NOMO-1 treated with DMSO at 0.1 percent for 48 hours (cell line): ENCODE results near the gene SLC37A4.
"Not testable (repeated sequence)": the region's sequence is repeated elsewhere in the genome, so short reads cannot be mapped to it uniquely, and the experiment has no call there.

Experiments used
- DNase-seq: peaks from one replicate; lab custom pipeline; 2025; ENCODE audit not compliant: unreplicated experiment; lab: John Stamatoyannopoulos, UW

The SLC37A4 gene

DNA sequence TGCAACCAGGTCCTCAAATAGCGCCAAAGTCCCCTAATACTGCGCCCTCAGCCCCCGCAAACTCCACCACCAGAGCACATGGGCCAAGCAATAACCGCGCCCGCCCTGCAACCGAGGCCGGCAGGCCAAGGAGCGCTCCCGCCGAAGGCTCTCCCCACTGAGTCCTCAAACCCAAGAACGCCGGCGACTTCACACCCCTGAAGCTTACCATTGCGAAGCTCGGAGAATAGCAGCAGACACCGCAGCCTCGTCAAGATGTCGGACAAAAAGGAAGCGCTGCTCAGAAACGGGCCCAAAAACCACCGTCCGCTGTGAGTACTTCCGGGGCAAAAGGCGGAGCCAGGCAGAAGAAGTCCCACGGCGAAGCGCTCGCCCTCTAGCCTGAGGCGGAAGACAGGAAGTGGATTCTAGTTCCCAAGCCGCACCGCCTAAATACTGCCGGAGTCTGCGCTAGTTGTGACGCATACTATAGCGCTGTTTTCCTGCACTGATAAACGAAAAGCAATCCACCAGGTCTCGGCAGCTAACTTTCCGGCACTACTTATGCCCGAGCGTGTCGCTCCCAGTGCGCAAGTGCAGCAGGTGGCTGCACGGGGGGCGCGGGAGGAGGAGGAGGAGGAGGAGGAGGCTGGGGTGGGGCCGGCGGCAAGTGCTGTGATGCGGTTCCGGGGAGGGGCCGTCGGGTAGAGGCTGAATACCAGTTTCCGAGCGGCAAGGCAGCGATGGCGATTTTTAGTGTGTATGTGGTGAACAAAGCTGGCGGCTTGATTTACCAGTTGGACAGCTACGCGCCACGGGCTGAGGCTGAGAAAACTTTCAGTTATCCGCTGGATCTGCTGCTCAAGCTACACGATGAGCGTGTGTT, 12.4 kb downstream of the SLC37A4 start, which contains the start of the genes RPS25 and TRAPPC4:
TSS of gene RPS25 (minus strand) at position 270 of the 865 bp plus-strand sequence. CDS start at position 211, 59 bp downstream.
TSS of gene TRAPPC4 (plus strand) at position 693 of the 865 bp plus-strand sequence. CDS start at position 723, 30 bp downstream.
- DNase-seq = peak; percentile 98

DNA sequence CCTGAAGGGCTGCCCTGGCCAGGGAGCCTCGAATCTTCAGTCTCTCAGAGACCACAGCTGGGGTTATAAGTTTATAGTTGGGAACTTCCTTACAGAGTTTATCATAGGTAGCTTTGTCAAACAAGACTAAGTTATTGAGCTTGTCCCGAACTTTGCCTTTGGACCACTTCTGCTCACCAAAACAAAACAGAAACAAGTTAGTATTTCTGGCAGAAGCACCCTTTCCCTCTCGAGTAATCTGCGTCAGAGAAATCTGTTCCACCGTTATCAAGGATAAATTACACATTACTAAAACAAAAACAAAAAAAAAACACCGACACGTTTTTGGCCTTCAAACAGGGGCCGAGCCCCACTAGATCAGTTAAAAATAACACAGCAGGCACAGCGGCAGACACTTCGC, 13.3 kb downstream of the SLC37A4 start:
- DNase-seq = not testable (repeated sequence)

DNA sequence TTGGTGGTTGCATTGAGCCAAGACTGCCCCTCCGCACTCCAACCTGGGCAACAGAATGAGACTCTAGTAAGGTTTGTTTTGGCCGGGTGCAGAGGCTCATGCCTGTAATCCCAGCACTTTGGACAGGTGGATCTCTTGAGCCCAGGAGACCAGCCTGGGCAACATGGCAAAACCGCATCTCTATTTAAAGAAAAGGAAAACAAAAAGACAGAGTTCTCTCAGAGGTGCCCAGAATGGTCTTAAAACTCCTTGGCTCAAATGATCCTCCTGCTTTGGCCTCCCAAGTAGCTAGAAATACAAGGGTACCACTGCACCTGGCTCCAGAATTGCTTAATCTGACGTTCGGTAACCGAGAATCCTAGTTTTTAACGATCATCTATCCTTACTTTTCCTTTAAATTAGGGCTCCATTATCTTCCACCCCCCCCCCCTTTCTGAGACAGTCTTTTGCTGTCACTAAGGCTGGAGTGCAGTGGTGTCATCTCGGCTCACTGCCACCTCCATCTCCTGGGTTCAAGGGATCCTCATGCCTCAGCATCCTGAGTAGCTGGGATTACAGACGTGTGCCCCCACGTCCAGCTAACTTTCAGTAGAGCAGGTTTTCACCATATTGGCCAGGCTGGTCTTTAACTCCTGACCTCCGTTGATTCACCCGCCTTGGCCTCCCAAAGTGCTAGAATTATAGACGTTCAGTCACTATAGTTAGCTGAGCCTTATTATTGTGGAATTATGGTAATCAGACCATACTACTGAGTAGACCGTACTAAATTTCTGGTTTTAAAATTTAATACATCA, 14.3 kb downstream of the SLC37A4 start:
- DNase-seq = no peak

DNA sequence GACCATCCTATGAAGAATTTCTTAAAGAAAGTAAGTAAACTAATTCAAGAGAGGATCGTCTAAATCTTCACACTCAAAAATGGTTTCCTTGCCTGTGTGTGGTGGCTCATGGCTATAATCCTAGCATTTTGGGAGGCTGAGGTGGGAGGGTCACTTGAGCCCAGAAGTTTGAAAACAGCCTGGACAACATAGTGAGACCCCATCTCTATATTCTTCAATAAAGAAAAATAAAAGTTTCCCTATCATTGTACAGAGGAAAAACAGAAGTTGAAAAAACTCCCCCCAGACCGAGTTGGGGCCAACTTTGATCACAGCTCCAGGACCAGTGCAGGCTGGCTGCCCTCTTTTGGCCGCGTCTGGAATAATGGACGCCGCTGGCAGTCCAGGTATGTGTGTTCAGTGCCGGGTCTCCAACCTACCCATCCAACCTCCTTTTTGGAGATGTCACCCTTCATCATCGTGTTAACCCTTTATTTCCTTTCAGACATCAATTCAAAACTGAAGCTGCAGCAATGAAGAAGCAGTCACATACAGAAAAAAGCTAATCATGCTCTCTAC, 15.5 kb downstream of the SLC37A4 start:
- DNase-seq = no peak

DNA sequence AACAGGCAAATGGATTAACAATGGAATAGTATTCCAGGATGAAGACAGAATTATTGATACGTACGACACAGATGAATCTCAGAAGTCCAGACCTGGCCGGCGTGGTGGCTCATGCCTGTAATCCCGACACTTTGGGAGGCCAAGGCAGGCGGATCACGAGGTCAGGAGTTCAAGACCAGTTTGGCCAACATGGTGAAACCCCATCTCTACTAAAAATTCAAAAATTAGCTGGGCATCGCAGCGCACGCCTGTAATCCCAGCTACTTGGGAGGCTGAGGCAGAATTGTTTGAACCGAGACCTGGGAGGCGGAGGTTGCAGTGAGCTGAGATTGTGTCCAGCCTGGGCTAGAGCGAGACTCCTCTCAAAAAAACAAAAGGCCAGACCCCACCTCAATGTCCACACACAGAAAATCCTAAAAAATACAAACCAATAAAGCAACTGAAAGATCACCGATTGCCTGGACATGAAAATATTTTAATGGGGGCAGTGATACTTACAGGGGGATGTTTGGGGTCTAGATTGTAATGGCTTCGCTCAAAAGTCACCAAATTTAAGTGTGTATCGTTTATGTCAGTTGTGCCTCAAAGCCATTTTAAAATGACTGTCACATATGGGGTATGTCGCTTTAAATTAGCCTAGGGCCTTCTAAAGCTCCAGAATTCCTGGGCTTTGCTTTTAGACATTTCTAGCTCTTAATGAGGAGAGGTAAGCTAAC, 16.3 kb downstream of the SLC37A4 start:
- no peak for DNase-seq

DNA sequence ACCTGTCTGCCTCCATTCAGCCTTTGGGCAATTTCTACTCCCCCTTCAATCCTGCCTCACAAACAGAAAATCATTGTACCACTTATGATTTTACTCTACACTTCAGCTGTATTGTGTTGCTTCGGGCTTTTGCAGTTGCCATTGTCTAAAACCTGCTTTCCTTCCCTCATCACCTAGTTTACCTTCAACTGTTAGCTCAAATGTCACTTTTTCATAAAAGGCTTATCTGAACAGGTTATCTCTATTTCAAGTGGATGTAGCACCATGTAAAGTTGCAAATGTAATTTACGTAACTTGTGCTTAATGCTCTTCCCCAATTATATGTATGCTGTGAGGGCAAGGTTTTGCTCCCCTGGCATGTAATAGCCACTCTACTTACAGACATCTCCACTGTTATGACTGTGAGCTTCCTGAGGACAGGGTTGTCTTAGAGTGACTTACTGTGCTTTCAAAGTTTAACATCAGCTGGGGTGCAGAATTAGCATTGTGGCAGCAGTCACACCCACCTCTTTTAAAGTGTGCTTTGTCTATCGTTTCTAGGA, 18.0 kb downstream of the SLC37A4 start:
- DNase-seq = no peak

DNA sequence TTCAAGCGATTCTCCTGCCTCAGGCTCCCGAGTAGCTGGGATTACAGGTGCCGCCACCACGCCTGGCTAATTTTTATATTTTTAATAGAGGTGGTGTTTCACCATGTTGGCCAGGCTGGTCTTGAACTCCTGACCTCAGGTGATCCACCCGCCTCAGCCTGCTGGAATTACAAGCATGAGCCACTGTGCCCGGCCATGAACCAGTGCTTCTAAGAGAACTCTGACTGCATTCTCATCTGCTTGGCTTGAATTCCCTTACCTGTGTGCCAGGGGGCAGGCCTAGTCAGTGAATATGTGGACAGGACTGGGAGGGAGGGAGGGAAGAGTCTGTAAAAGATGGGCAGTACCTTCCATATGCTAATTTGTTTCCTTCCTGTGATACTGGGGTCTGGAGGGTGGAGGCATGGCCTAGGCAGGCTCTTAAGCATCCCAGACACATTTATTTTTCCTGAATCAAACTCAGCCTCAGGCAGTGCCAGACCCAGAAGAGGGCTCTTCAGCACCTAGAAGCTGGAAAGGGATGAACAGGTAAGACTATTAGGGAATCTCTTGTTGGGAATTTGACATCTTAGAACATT, 19.1 kb downstream of the SLC37A4 start:
- no peak for DNase-seq

DNA sequence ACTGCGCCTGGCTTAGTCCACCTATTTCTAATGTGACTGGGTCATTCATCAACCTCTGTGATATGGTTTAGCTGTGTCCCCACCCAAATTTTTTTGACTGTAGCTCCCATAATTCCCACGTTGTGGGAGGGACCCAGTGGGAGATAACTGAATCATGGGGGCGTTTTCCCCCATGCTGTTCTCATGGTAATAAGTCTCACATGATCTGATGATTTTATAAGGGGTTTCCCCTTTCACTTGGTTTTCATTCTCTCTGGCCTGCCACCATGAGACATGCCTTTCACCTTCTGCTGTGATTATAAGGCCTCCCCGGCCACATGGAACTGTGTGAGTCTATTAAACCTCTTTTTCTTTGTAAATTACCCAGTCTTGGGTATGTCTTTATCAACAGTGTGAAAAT, 24.0 kb downstream of the SLC37A4 start:
- no peak for DNase-seq

DNA sequence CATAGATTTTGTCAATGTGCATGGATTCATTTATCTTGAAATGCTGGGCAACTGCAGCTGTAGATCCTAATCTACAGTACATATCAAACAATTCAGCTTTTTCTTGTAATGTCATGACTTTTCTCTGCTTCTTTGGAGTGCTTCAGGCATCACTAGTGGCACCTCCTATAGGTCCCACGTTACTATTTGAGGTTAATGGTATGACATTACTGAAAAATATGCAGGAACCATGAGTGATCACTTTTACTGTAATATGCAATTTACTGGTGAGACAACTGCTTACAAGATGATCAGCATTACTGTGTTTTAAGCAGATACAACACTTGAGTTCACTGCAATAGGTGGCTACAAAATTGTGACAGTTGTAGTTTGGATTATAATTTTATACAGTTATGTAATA, 29.8 kb downstream of the SLC37A4 start:
- DNase-seq = no peak

DNA sequence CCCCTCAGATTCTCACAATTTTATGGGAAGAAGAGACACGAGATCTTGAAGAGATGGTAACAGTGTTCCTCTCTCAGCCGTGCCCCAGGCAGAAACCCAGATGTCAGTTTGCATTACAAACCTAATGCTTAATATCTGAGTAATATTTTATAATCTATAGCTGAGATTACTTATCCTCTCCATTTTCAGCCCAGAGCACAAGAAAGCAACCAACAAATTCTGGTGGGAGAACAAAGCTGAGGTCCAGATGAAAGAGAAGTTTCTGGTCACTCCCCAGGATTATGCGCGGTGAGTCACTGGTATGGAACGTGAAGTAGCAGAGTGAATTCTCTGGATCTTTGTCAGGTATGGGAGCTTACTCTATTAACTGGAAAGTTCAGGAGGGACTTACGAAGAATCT, 31.9 kb downstream of the SLC37A4 start:
- DNase-seq = no peak

DNA sequence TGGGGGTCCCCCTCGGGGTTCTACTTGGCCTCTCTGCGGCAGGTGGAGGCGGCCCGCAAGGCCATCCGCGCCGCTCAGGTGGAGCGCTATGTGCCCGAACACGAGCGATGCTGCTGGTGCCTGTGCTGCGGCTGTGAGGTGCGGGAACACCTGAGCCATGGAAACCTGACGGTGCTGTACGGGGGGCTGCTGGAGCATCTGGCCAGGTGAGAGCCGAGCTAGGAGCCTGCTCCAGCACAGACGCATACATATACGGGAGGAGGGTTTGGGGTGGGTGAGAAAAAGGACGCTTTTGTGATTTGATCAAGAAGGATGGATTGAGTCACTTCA, 32.3 kb downstream of the SLC37A4 start:
- DNase-seq = no peak

DNA sequence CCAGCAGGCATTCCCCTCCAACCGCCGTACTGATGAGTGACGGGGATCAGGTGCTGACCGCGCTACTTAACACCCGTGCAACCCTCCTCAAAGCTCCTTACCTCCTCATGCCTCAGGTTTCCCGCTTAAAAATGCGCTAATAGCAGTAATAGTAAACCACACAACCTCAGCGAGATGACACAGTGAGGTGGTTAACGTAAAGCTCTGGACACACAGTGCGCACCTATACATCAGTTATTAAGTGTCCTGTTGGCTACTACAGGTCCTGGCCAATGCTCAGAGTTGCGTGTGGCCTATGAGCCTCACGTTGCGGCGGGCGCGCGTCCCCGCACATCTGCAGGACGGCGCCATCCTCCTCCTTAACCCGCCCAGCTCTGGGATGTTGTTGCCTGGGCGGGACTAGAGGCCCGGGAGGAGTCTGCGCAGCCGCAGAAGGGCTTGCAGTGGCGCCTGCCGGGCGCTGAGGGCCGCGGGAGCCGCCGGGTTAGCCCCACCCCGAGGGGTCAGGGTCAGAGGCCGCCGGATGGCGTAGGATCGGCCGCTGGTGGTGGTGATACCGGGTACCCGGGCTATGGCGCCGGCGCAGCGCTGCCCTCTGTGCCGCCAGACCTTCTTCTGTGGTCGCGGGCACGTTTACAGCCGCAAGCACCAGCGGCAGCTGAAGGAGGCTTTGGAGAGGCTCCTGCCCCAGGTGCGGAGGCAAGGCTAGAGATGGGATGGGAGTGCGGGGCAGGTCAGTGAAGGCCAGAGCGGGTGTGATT, 32.9 kb downstream of the SLC37A4 start, which contains the start of gene CENATAC:
TSS of gene CENATAC (plus strand) at position 512 of the 761 bp plus-strand sequence. CDS start at position 572, 60 bp downstream.
- peak; percentile 94 for DNase-seq

DNA sequence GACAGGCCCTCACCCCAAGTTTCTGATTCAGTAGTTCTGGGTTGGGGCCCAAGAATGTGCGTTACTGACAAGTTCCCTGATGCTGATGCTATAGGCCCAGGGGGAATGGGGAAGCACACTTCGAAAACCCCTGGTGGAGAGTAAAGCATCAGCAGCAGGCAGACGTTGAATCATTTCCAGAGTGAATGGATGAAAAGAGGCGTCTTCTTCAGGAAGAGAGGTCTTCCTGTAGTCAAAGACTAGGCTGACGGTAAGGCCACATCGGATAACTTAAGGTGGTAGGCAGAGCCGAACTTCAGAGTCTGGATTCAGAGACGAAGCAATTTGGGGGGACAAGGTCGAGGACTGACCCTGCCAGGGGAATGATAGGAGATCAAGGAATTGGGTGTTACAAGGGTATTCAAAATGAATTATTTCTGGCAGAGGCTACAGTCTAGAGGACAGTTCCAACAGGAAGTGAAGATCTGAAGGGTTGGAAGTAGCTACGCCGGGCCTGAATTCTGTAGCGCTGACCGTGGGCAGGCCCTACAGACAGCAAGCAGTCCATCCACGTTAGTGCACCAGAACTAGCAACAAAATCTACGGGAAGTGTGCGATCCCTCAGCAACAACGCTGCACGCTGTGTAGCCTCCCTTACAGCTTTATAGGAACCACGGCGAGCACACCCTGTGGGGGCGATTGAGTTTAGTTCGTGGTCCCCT, 33.6 kb downstream of the SLC37A4 start:
- DNase-seq = peak; percentile 60

DNA sequence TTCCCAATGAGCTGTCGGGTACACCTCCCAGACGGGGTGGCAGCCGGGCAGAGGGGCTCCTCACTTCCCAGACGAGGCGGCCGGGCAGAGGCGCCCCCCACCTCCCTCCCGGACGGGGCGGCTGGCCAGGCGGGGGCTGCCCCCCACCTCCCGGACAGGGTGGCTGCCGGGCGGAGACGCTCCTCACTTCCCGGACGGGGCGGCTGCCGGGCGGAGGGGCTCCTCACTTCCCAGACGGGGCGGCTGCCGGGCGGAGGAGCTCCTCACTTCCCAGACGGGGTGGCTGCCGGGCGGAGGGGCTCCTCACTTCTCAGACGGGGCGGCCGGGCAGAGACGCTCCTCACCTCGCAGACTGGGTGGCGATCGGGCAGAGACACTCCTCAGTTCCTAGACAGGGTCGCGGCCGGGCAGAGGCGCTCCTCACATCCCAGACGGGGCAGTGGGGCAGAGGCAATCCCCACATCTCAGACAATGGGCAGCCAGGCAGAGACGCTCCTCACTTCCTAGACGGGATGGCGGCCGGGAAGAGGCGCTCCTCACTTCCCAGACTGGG, 39.1 kb downstream of the SLC37A4 start:
- DNase-seq = not testable (repeated sequence)

DNA sequence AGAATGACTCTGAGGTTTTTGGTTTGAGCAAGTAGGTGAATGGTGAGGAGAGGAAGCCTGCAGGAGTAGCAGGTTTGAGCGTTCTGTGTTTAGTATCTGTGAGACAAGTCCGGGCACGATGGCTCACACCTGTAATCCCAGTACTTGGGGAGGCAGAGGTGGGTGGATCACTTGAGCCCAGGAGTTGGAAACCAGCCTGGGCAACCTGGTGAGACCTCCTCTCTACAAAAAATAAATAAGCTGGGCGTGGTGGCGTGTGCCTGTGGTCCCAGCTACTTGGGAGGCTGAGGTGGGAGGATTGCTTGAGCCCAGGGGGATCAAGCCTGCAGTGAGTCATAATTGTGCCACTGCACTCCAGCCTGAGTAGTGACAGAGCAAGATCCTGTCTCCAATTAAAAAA, 42.4 kb downstream of the SLC37A4 start:
- DNase-seq = no peak

DNA sequence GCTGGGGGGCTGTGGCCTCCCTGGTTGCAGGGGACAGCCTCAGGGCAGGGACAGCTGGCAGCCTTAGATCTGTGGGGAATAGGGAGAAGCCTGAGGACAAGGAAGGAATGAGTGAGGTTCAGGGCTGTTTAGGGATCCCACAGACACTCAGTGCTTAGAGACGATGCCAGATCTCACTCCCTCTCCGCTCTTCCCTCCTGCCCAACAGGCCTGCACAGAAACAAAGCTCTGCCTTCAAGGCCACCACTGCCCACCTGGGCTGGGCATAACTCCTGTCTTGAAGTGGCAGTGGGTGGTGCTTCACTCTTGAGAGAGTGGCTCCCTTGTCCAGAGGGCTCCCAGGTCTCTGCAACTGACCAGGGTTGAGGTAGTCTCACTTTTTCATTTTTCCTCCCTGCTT, 45.9 kb downstream of the SLC37A4 start:
- DNase-seq = no peak

DNA sequence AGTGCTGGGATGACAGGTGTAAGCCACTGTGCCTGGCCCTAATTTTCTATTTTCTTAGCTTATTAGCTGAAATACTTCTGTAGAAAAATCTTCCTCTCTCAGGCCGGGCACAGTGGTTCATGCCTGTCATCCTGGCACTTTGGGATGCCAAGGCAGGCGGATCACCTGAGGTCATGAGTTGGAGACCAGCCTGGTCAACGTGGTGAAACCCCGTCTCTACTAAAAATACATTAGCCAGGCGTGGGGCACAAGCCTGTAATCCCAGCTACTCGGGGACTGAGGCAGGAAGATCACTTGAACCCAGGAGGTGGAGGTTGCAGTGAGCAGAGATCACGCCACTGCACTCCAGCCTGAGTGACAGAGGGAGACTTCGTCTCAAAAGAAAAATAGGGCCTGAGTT, 46.3 kb downstream of the SLC37A4 start:
- DNase-seq = not testable (repeated sequence)

DNA sequence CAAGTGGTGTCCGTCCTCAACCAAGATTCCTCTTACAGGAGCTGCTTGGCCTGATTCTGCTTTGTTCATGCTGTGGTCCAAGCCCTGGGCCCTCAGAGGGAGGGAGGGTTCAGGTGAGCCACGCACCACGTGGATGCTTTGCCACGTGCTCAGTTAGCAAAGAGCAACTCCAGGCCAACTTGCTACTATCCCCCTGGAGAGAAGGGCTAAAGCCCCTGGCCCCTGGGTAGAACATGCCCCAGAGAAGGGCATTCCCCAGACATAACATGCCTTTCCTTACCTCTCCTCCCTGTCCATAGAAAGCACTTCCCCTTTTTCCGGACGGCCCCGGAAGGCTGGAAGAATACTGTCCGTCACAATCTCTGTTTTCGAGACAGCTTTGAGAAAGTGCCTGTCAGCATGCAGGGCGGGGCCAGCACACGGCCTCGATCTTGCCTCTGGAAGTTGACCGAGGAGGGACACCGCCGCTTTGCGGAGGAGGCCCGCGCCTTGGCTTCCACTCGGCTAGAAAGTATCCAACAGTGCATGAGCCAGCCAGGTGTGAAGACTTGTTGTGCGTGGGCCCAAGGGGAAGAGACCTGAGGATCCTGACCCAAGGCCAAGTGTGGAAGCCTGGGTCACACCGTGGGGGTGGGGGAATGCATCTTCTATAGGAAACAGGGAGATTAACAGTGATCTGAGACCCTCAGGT, 50.3 kb downstream of the SLC37A4 start:
- peak; percentile 17 for DNase-seq
